Measurements from ENCODE around the gene BCR.

DNA sequence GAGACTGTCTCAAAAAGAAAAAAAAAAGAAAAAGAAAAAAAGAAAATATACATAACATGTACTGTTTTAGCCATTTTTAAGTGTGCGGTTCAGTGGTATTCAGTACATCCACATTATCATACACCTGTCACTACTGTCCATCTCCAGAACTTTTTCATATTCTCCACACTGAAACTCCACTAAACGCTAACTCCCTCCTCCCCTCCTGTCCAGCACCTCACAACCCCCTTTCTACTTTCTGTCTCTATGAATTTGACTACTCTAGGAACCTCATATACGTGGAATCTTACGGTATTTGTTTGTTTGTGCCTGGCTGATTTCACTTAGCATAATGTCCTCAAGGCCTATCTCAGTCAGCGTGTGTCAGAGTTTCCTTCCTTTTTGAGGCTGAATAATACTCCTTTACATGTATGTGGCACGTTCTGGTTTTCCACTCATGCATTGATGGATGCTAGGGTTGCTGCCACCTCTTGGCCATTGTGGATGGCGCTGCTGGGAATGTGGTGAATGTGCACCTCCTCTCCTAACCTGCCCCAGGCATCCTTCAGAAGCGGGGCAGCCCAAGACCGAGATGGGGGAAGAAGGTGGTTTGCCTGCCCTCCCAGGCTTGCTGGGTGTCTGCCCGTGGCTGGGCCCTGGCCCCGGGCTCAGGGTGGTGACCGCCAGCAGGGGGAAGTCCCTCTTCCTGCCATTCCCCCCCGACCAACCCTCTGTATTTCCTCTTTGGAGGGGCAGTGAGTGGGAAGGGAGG, 60.5 kb downstream of the BCR start:
- no peak for TF ChIP-seq EZH2 (IDR thresholded peaks at IDR 0.05; ENCODE audit: borderline replicate concordance)
- TF ChIP-seq, protein P1, sequence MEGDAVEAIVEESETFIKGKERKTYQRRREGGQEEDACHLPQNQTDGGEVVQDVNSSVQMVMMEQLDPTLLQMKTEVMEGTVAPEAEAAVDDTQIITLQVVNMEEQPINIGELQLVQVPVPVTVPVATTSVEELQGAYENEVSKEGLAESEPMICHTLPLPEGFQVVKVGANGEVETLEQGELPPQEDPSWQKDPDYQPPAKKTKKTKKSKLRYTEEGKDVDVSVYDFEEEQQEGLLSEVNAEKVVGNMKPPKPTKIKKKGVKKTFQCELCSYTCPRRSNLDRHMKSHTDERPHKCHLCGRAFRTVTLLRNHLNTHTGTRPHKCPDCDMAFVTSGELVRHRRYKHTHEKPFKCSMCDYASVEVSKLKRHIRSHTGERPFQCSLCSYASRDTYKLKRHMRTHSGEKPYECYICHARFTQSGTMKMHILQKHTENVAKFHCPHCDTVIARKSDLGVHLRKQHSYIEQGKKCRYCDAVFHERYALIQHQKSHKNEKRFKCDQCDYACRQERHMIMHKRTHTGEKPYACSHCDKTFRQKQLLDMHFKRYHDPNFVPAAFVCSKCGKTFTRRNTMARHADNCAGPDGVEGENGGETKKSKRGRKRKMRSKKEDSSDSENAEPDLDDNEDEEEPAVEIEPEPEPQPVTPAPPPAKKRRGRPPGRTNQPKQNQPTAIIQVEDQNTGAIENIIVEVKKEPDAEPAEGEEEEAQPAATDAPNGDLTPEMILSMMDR (IDR thresholded peaks at IDR 0.05; ENCODE audit: poor library complexity), result peak; percentile 26
- TF ChIP-seq EZH2phosphoT487 (IDR thresholded peaks at IDR 0.05; ENCODE audit: low read depth, severe bottlenecking, unreplicated experiment), result no peak

Measured in hepatocyte (in vitro differentiated cells).